ENCODE measurements around the gene NEO1. TPM values are rescaled to one million over a fixed set of nuclear protein-coding genes. Genes with fewer than 3 reads are reported as not detected.

The NEO1 gene
- total RNA-seq, 1 donor from 2014 or later = 21.8 TPM

GRCh38 chr15:73319460-73320245 is 267.4 kb downstream of the NEO1 start:
- Histone ChIP-seq H3K4me3 (no peak overlapping the region), H3K9me3 (no peaks in the 10 kb centered on the region), H3K36me3 (no peaks in the 10 kb centered on the region), H3K27me3 (no peaks in the 10 kb centered on the region), H3K4me1 (no peaks in the 10 kb centered on the region), H3K27ac (no peak overlapping the region)
- DNase-seq (ENCODE audit: low spot score in 2 of 2) = no peak
- no peak for TF ChIP-seq CTCF (IDR thresholded peaks at IDR 0.05)
- intact Hi-C loops (cut with DNase I) = no loop called here

- H3K4me3 ChIP-seq = no peak overlapping the region
- no peaks in the 10 kb centered on the region for H3K4me1 ChIP-seq
- no peaks in the 10 kb centered on the region for H3K9me3 ChIP-seq
- no peak for DNase-seq (ENCODE audit: low spot score in 2 of 2)
- no peaks in the 10 kb centered on the region for H3K27me3 ChIP-seq
- TF ChIP-seq CTCF (IDR thresholded peaks at IDR 0.05) = no peak
- H3K27ac ChIP-seq = no peak overlapping the region
- no peaks in the 10 kb centered on the region for H3K36me3 ChIP-seq
- intact Hi-C loops (cut with DNase I) = no loop called here
Measured at GRCh38 chr15:73320619-73321180, 268.4 kb downstream of the NEO1 start.

GRCh38 chr15:73321496-73322450 is 269.5 kb downstream of the NEO1 start:
- no peak for TF ChIP-seq CTCF (IDR thresholded peaks at IDR 0.05)
- Histone ChIP-seq H3K4me3 (no peak overlapping the region), H3K27me3 (no peaks in the 10 kb centered on the region), H3K9me3 (no peaks in the 10 kb centered on the region), H3K27ac (no peak overlapping the region), H3K4me1 (no peaks in the 10 kb centered on the region), H3K36me3 (no peaks in the 10 kb centered on the region)
- intact Hi-C loops (cut with DNase I) = no loop called here
- no peak for DNase-seq (ENCODE audit: low spot score in 2 of 2)

GRCh38 chr15:73322665-73323373 is 270.6 kb downstream of the NEO1 start:
- H3K36me3 ChIP-seq = no peaks in the 10 kb centered on the region
- H3K4me1 ChIP-seq = no peaks in the 10 kb centered on the region
- no peak for TF ChIP-seq CTCF (IDR thresholded peaks at IDR 0.05)
- H3K27ac ChIP-seq = no peak overlapping the region
- no peaks in the 10 kb centered on the region for H3K9me3 ChIP-seq
- intact Hi-C loops (cut with DNase I) = no loop called here
- no peaks in the 10 kb centered on the region for H3K27me3 ChIP-seq
- no peak for DNase-seq (ENCODE audit: low spot score in 2 of 2)
- H3K4me3 ChIP-seq = no peak overlapping the region

GRCh38 chr15:73323374-73323955 is 271.2 kb downstream of the NEO1 start:
- H3K4me3 ChIP-seq = no peak overlapping the region
- H3K4me1 ChIP-seq = no peaks in the 10 kb centered on the region
- intact Hi-C loops (cut with DNase I) = no loop called here
- DNase-seq (ENCODE audit: low spot score in 2 of 2) = no peak
- no peak overlapping the region for H3K27ac ChIP-seq
- H3K36me3 ChIP-seq = no peaks in the 10 kb centered on the region
- TF ChIP-seq CTCF (IDR thresholded peaks at IDR 0.05) = no peak
- no peaks in the 10 kb centered on the region for H3K9me3 ChIP-seq
- no peaks in the 10 kb centered on the region for H3K27me3 ChIP-seq
